Neural cell (in vitro differentiated cells): ENCODE data around the gene RHOBTB1. TPM values are rescaled to one million over a fixed set of nuclear protein-coding genes. Genes with fewer than 3 reads are reported as not detected.

Source experiments
- H2AFZ ChIP-seq: fragments of 200-600, 300-800 bp; sonication (generic), shearing (Covaris generic); 2 replicates; pipeline ENCODE4 v1.6.0; 2014; ENCODE audit warnings: low read depth, mild to moderate bottlenecking, antibody characterized with exemption, low read length, moderate library complexity
- H3F3A ChIP-seq: fragments of 200-600 bp; shearing (Covaris generic); 2 replicates; pipeline ENCODE4 v1.6.1; 2016; ENCODE audit warnings: mild to moderate bottlenecking, moderate library complexity, mixed read lengths, antibody characterized with exemption, low read length; ENCODE audit not compliant: insufficient read depth, poor library complexity, severe bottlenecking
- H3K27ac ChIP-seq: fragments of 200-600, 300-800 bp; sonication (generic), shearing (Covaris generic); 2 replicates; pipeline ENCODE4 v1.5.1; 2014; ENCODE audit warnings: mild to moderate bottlenecking, low read length, moderate library complexity
- H3K27me3 ChIP-seq: fragments of 300-800, 200-600 bp; sonication (generic), shearing (Covaris generic); 2 replicates; pipeline ENCODE4 v1.6.0; 2014; ENCODE audit warnings: mild to moderate bottlenecking, low read depth, low read length, moderate library complexity; ENCODE audit not compliant: insufficient read depth
- H3K36me3 ChIP-seq: fragments of 300-800, 200-600 bp; sonication (generic), shearing (Covaris generic); 2 replicates; pipeline ENCODE4 v1.5.1; 2014; ENCODE audit warnings: mild to moderate bottlenecking, antibody characterized with exemption, low read length, moderate library complexity; ENCODE audit not compliant: insufficient read depth
- H3K4me2 ChIP-seq: fragments of 300-800, 200-600 bp; sonication (generic), shearing (Covaris generic); 2 replicates; pipeline ENCODE4 v1.6.0; 2014; ENCODE audit warnings: mild to moderate bottlenecking, low read length
- H3K4me3 ChIP-seq: fragments of 300-800, 200-600 bp; sonication (generic), shearing (Covaris generic); 2 replicates; pipeline ENCODE4 v1.5.1; 2014; ENCODE audit warnings: mild to moderate bottlenecking, low read length, moderate library complexity
- H3K79me2 ChIP-seq: fragments of 200-600 bp; shearing (Covaris generic); replicated peaks from 2 replicates; pipeline ENCODE4 v1.6.0; 2014; ENCODE audit warnings: mild to moderate bottlenecking, low read length, moderate library complexity; ENCODE audit not compliant: insufficient read depth
- H3K9ac ChIP-seq: fragments of 300-800, 200-600 bp; sonication (generic), shearing (Covaris generic); 2 replicates; pipeline ENCODE4 v1.6.1; 2016; ENCODE audit warnings: mild to moderate bottlenecking, low read length, mixed read lengths
- H3K9me2 ChIP-seq: fragments of 200-600 bp; shearing (Covaris generic); 2 replicates; pipeline ENCODE4 v1.6.1; 2016; ENCODE audit warnings: mild to moderate bottlenecking, low read length, mixed read lengths; ENCODE audit not compliant: insufficient read depth
- H3K9me3 ChIP-seq: fragments of 200-600, 300-800 bp; sonication (generic), shearing (Covaris generic); 2 replicates; pipeline ENCODE4 v1.6.1; 2016; ENCODE audit warnings: mild to moderate bottlenecking, mixed run types, low read length, moderate library complexity, mixed read lengths
- H4K20me1 ChIP-seq: fragments of 200-600 bp; shearing (Covaris generic); 2 replicates; pipeline ENCODE4 v1.6.1; 2016; ENCODE audit warnings: mild to moderate bottlenecking, mixed run types; ENCODE audit not compliant: insufficient read depth
- CTCF ChIP-seq: fragments of 450-650 bp; IDR thresholded peaks from 2 replicates; pipeline ENCODE4 v1.5.1; 2014; ENCODE audit warnings: antibody characterized with exemption, mild to moderate bottlenecking, moderate library complexity; ENCODE audit not compliant: poor library complexity, severe bottlenecking
- EP300 ChIP-seq: fragments of 450-650 bp; conservative IDR thresholded peaks from 2 replicates; pipeline ENCODE4 v1.6.1; 2014; ENCODE audit warnings: antibody characterized with exemption, mild to moderate bottlenecking, moderate library complexity; ENCODE audit not compliant: poor library complexity, severe bottlenecking
- EZH2 ChIP-seq: fragments of 200-600, 300-800 bp; shearing (Covaris generic), sonication (generic); IDR thresholded peaks from 2 replicates; pipeline ENCODE4 v1.6.1; 2014; ENCODE audit warnings: antibody characterized with exemption, low read length, borderline replicate concordance, mild to moderate bottlenecking; ENCODE audit not compliant: insufficient read depth, poor library complexity, severe bottlenecking
- MXI1 ChIP-seq: fragments of 450-650 bp; conservative IDR thresholded peaks from 2 replicates; pipeline ENCODE4 v1.6.1; 2014; ENCODE audit warnings: antibody characterized with exemption, mild to moderate bottlenecking; ENCODE audit not compliant: poor library complexity, severe bottlenecking
- POLR2AphosphoS5 ChIP-seq: IDR thresholded peaks from 2 replicates; pipeline ENCODE4 v1.6.1; 2012
- RAD21 ChIP-seq: fragments of 450-650 bp; conservative IDR thresholded peaks from 2 replicates; pipeline ENCODE4 v1.6.1; 2014; ENCODE audit warnings: antibody characterized with exemption, mild to moderate bottlenecking, moderate library complexity
- REST ChIP-seq: IDR thresholded peaks from 2 replicates; pipeline ENCODE4 v1.6.1; 2012; ENCODE audit warnings: borderline replicate concordance
- SMC3 ChIP-seq: fragments of 450-650 bp; conservative IDR thresholded peaks from 2 replicates; pipeline ENCODE4 v1.6.1; 2014; ENCODE audit warnings: antibody characterized with exemption, mild to moderate bottlenecking, moderate library complexity; ENCODE audit not compliant: poor library complexity
- TAF1 ChIP-seq: IDR thresholded peaks from 2 replicates; pipeline ENCODE4 v1.6.1; 2012; ENCODE audit warnings: low read depth
- polyA plus RNA-seq: library from polyadenylated mRNA; depleted of rRNA; stranded (reverse); fragments of >200 nt; gene quantifications from 2 replicates; pipeline ENCODE4 v1.2.3, GENCODE V29; 2014

RHOBTB1 gene
- polyA plus RNA-seq, 1 donor from 2014 or later, result 10.5 TPM

- H3K4me3 ChIP-seq, result no peak overlapping the region
- H3K4me2 ChIP-seq, result no peak overlapping the region
- H3K9ac ChIP-seq, result no peak overlapping the region
- H3K79me2 ChIP-seq, result no peaks in the 10 kb centered on the region
- H3F3A ChIP-seq, result no peaks in the 10 kb centered on the region
- H3K9me3 ChIP-seq, result no peaks in the 10 kb centered on the region
- no peak overlapping the region for H2AFZ ChIP-seq
- TF ChIP-seq RAD21, result no peak
- no peak for TF ChIP-seq EZH2
- TF ChIP-seq REST, result no peak
- no peak for TF ChIP-seq SMC3
- TF ChIP-seq MXI1, result no peak
- TF ChIP-seq CTCF, result no peak
- no peak for TF ChIP-seq EP300
- TF ChIP-seq TAF1, result no peak
- no peak for TF ChIP-seq POLR2AphosphoS5
- H3K36me3 ChIP-seq, result no peaks in the 10 kb centered on the region
- no peaks in the 10 kb centered on the region for H3K9me2 ChIP-seq
- no peaks in the 10 kb centered on the region for H3K27me3 ChIP-seq
- no peaks in the 10 kb centered on the region for H4K20me1 ChIP-seq
- H3K27ac ChIP-seq, result no peak overlapping the region
These were observed 42.8 kb upstream of the RHOBTB1 start for GRCh38 chr10:60986791-60987190.

GRCh38 chr10:60985951-60986350 lies 42.0 kb upstream of the RHOBTB1 start:
- no peak overlapping the region for H2AFZ ChIP-seq
- no peaks in the 10 kb centered on the region for H4K20me1 ChIP-seq
- no peak overlapping the region for H3K4me2 ChIP-seq
- H3F3A ChIP-seq, result no peaks in the 10 kb centered on the region
- H3K79me2 ChIP-seq, result no peaks in the 10 kb centered on the region
- TF ChIP-seq MXI1, result no peak
- no peak for TF ChIP-seq SMC3
- no peak for TF ChIP-seq POLR2AphosphoS5
- no peak for TF ChIP-seq EP300
- no peak for TF ChIP-seq CTCF
- no peak for TF ChIP-seq TAF1
- H3K9ac ChIP-seq, result no peak overlapping the region
- no peaks in the 10 kb centered on the region for H3K9me3 ChIP-seq
- no peaks in the 10 kb centered on the region for H3K27me3 ChIP-seq
- no peak overlapping the region for H3K4me3 ChIP-seq
- no peaks in the 10 kb centered on the region for H3K36me3 ChIP-seq
- H3K27ac ChIP-seq, result no peak overlapping the region
- no peaks in the 10 kb centered on the region for H3K9me2 ChIP-seq
